A673 (cell line): Measurements from ENCODE around the gene AMH. TPM values are rescaled to one million over a fixed set of nuclear protein-coding genes. Genes with fewer than 3 reads are reported as not detected.
A peak's percentile ranks its signal among the peaks of the same experiment; 100 is the strongest.

Source experiments
- BruUV-seq: library from RNA; stranded (reverse); fragments of 400-500 nt; replicated peaks from 2 replicates; lab custom pipeline; 2021; lab: Mats Ljungman, UMichigan
- CTCF ChIA-PET: fragments of 300-600 bp; sonication (Branson Sonifier 250); formaldehyde crosslinking; loops from one replicate; lab custom pipeline; 2022; ENCODE audit warnings: antibody characterized with exemption; lab: Charles Lee
- POLR2A ChIA-PET: fragments of 300-600 bp; sonication (Branson Sonifier 250); formaldehyde crosslinking; loops from one replicate; lab custom pipeline; 2022; ENCODE audit warnings: antibody characterized with exemption; ENCODE audit not compliant: low non-redundant PET; lab: Charles Lee
- DNase-seq: peaks from one replicate; pipeline ENCODE4 v3.0.0-alpha.2; 2015; ENCODE audit warnings: low spot score
- H3K27ac ChIP-seq: fragments of 200-600 bp; sonication (generic); 2 replicates; pipeline ENCODE4 v1.5.1; 2016; ENCODE audit warnings: mixed run types, low read depth, mild to moderate bottlenecking, mixed read lengths, antibody characterized with exemption, low read length; ENCODE audit not compliant: poor library complexity, severe bottlenecking
- H3K27me3 ChIP-seq: fragments of 200-600 bp; sonication (generic); replicated peaks from 2 replicates; pipeline ENCODE4 v1.6.1; 2017; ENCODE audit warnings: mixed run types, low read depth, mild to moderate bottlenecking, mixed read lengths, antibody characterized with exemption, low read length; ENCODE audit not compliant: insufficient read depth, poor library complexity
- H3K36me3 ChIP-seq: fragments of 200-600 bp; sonication (generic); 2 replicates; pipeline ENCODE4 v1.6.1; 2016; ENCODE audit warnings: mixed run types, mild to moderate bottlenecking, mixed read lengths, antibody characterized with exemption, low read length; ENCODE audit not compliant: insufficient read depth, poor library complexity, severe bottlenecking
- H3K4me1 ChIP-seq: fragments of 200-600 bp; sonication (generic); 2 replicates; pipeline ENCODE4 v1.6.1; 2017; ENCODE audit warnings: mixed run types, mild to moderate bottlenecking, mixed read lengths, antibody characterized with exemption, low read length; ENCODE audit not compliant: insufficient read depth, poor library complexity, severe bottlenecking
- H3K4me3 ChIP-seq: fragments of 200-600 bp; sonication (generic); 2 replicates; pipeline ENCODE4 v1.5.1; 2016; ENCODE audit warnings: low read depth, mixed run types, mild to moderate bottlenecking, mixed read lengths, low read length; ENCODE audit not compliant: poor library complexity, severe bottlenecking
- H3K9me3 ChIP-seq: fragments of 200-600 bp; sonication (generic); 2 replicates; pipeline ENCODE4 v1.6.1; 2016; ENCODE audit warnings: mixed run types, low read depth, mild to moderate bottlenecking, mixed read lengths, antibody characterized with exemption, low read length; ENCODE audit not compliant: poor library complexity, severe bottlenecking
- EZH2 ChIP-seq: fragments of 200-600 bp; sonication (generic); IDR thresholded peaks from 2 replicates; pipeline ENCODE4 v1.6.1; 2017; ENCODE audit warnings: borderline replicate concordance, low read depth, mild to moderate bottlenecking, mixed read lengths, antibody characterized with exemption, low read length; ENCODE audit not compliant: poor library complexity, severe bottlenecking
- intact Hi-C: fragments of 100-400 bp; cut with micrococcal nuclease; formaldehyde crosslinking; loops from one replicate; pipeline ENCODE4 v1.10.0; 2022; ENCODE audit not compliant: unreplicated experiment
- total RNA-seq: library from RNA; stranded (reverse); gene quantifications from 2 replicates; pipeline ENCODE4 v1.2.3, GENCODE V29; 2021
- TF ChIP-seq, protein P1 (sequence below): fragments of 300-800, 200-600 bp; sonication (generic); conservative IDR thresholded peaks from 2 replicates; pipeline ENCODE4 v1.5.1; 2017; ENCODE audit warnings: low read depth, mild to moderate bottlenecking, antibody characterized with exemption, low read length, moderate library complexity, mixed read lengths

Gene AMH
- total RNA-seq, 1 experiment from 2014 or later, result 16.3 TPM

DNA sequence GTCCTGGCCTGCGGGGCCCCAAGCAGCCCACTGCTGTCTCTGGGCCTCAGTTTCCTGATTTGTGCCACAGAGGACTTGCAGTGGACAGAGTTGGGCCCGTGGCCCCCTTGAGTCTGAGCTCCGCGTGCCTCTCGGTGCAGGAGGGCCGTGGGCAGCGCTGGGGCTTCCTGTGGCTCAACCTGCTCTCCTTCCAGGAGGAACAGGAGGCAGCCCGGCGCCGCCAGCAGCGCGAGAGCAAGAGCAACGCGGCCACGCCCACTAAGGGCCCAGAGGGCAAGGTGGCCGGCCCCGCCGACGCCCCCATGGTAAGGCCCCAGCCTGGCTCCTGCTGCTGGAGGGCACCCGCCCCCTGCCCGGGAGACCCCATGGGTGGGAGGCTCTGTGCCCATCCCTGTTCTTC, 38.9 kb upstream of the AMH start:
- POLR2A ChIA-PET, result no interaction called here
- Histone ChIP-seq H3K27ac (no peak overlapping the region), H3K4me1 (no peaks in the 10 kb centered on the region), H3K9me3 (no peaks in the 10 kb centered on the region), H3K36me3 (peaks cover 71% of the 10 kb centered on the region), H3K27me3 (no peaks in the 10 kb centered on the region), H3K4me3 (no peak overlapping the region)
- no peak for DNase-seq
- intact Hi-C loops, result no loop called here
- no TSS peak for BruUV-seq
- TF ChIP-seq, protein P1, sequence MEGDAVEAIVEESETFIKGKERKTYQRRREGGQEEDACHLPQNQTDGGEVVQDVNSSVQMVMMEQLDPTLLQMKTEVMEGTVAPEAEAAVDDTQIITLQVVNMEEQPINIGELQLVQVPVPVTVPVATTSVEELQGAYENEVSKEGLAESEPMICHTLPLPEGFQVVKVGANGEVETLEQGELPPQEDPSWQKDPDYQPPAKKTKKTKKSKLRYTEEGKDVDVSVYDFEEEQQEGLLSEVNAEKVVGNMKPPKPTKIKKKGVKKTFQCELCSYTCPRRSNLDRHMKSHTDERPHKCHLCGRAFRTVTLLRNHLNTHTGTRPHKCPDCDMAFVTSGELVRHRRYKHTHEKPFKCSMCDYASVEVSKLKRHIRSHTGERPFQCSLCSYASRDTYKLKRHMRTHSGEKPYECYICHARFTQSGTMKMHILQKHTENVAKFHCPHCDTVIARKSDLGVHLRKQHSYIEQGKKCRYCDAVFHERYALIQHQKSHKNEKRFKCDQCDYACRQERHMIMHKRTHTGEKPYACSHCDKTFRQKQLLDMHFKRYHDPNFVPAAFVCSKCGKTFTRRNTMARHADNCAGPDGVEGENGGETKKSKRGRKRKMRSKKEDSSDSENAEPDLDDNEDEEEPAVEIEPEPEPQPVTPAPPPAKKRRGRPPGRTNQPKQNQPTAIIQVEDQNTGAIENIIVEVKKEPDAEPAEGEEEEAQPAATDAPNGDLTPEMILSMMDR, result no peak
- CTCF ChIA-PET, result no interaction called here

DNA sequence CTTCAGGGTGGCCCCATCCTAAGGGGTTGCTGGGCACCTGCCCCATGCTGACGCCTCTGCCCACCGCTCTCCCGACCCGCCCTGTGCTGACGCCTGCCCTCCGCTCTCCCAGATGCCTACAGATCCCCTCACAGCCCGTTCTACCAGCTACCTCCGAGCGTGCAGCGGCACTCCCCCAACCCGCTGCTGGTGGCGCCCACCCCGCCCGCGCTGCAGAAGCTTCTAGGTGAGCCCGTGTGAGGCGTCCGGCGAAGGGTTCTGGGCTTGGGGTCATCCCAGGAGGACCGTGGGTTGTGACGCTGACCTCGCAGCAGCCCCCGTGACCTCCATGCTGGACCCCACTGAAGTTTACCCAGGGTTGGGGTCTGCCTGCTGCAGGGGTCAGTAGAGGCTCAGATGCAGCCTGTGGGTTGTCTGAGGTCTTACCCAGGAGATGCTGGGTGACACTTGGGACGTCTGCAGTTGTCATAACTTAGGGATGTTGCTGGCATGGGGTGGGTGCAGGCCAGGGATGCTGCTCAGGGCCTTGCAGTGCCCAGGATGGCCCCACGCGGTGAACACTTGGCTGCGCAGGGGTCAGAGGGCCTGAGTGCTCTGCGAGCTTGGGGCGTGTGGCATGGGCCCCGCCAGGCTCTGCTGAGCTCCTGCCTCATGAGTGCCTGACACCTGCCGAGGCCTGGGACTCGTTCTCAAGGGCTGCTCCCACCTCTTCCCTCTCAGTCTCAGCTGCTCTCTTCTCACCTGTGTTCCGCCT, 38.0 kb upstream of the AMH start:
- Histone ChIP-seq H3K4me1 (no peaks in the 10 kb centered on the region), H3K36me3 (peaks cover 79% of the 10 kb centered on the region), H3K27ac (peak overlapping the region; percentile 16), H3K4me3 (no peak overlapping the region), H3K27me3 (no peaks in the 10 kb centered on the region), H3K9me3 (no peaks in the 10 kb centered on the region)
- intact Hi-C loops, result no loop called here
- ChIA-PET POLR2A (no interaction called here), CTCF (no interaction called here)
- no peak for DNase-seq
- TF ChIP-seq, protein P1, result no peak
- no peak for TF ChIP-seq EZH2
- BruUV-seq, result no TSS peak

DNA sequence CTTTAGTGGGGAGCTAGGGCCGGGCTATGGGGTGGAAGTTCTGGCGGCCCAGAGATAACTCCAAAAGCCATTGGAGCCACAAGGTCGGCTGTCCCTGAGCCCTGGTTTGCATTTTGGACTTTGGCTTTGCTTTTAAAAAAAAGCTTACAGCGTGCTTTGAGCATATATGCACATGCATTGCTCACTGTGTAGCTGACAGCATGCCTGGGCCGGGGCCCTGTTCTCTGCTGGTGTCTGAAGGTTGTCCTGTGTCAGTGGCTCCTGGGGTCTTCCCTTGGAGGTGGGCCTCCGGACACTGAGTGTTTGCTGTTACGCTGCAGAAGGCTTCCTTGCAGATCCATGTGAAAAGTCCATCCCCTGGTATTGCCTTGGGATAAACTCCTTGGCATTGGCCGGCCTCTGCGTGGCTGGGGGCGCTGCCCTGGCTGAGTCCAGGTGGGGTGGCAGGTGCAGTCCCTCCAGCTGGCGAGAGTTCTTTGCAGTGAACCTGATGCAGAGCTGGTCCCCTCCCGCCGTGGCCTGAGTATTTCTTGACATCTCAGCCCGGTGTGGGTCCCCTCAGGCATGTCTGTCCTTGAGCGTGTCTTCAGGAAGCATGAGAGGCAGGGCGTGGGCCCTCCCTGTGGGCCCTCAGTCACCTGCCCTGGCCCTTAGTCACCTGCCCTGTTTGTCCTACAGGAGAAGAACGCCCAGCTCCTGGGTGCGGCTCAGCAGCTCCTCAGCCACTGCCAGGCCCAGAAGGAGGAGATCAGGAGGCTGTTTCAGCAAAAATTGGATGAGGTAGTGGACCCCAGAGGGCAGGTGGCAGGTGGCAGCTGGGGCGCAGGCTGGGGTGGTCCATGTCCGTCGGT, 36.0 kb upstream of the AMH start:
- TF ChIP-seq, protein P1, result no peak
- TF ChIP-seq EZH2, result no peak
- Histone ChIP-seq H3K27me3 (no peaks in the 10 kb centered on the region), H3K27ac (no peak overlapping the region), H3K4me1 (no peaks in the 10 kb centered on the region), H3K4me3 (no peak overlapping the region), H3K9me3 (no peaks in the 10 kb centered on the region), H3K36me3 (peaks cover 83% of the 10 kb centered on the region)
- no peak for DNase-seq
- POLR2A ChIA-PET, result interaction anchor here (0.5 kb wide), 1 partner anchor 562 kb away, joined by 4 read pairs; no protein-coding TSS in a partner anchor
- CTCF ChIA-PET, result no interaction called here
- BruUV-seq, result no TSS peak
- intact Hi-C loops, result no loop called here
